Suppressor macrophage treated with lipopolysaccharide for 1 hour (primary cell): ENCODE measurements around the gene FMR1.

Experiments
- DNase-seq, 3 donors: peaks; one replicate each; pipeline ENCODE4 v3.0.0-alpha.2; 2020 to 2022

The FMR1 gene

GRCh38 chrX:147911192-147912022 is at the start of gene FMR1:
FMR1 (plus strand) TSS chrX:147911919; CDS start chrX:147912180, 261 bp downstream.
- DNase-seq: peak; percentile 96 to 97 (median 97)

GRCh38 chrX:147875866-147876596 is 35.7 kb upstream of the FMR1 start:
- DNase-seq: peak in 1 of 3 donors; percentile 2

GRCh38 chrX:147876849-147877646 is 34.7 kb upstream of the FMR1 start:
- DNase-seq: no peak

- no peak for DNase-seq
Observed at GRCh38 chrX:147877726-147878125, 34.0 kb upstream of the FMR1 start.

- no peak for DNase-seq
Observed at GRCh38 chrX:147884958-147885357, 26.8 kb upstream of the FMR1 start.

GRCh38 chrX:147890756-147891155 is 21.0 kb upstream of the FMR1 start:
- DNase-seq: no peak

- DNase-seq: no peak
Observed at GRCh38 chrX:147891896-147892295, 19.8 kb upstream of the FMR1 start.

- DNase-seq: no peak
Observed at GRCh38 chrX:147893741-147894140, 18.0 kb upstream of the FMR1 start.

GRCh38 chrX:147894366-147894963 is 17.3 kb upstream of the FMR1 start:
- DNase-seq: no peak

GRCh38 chrX:147897117-147897516 is 14.6 kb upstream of the FMR1 start:
- no peak for DNase-seq

GRCh38 chrX:147898951-147899350 is 12.8 kb upstream of the FMR1 start:
- DNase-seq: no peak

- no peak for DNase-seq
Observed at GRCh38 chrX:147899379-147900114, 12.2 kb upstream of the FMR1 start.

- no peak for DNase-seq
Observed at GRCh38 chrX:147900349-147900748, 11.4 kb upstream of the FMR1 start.

- no peak for DNase-seq
Observed at GRCh38 chrX:147901461-147902126, 10.1 kb upstream of the FMR1 start.

GRCh38 chrX:147902270-147902669 is 9.4 kb upstream of the FMR1 start:
- no peak for DNase-seq

GRCh38 chrX:147908106-147908505 is 3.6 kb upstream of the FMR1 start:
- no peak for DNase-seq

GRCh38 chrX:147910607-147911006 is 1.1 kb upstream of the FMR1 start:
- no peak for DNase-seq

- peak; percentile 39 to 47 (median 42) for DNase-seq
Observed at GRCh38 chrX:147912093-147912801, 528 bp downstream of the FMR1 start.

- no peak for DNase-seq
Observed at GRCh38 chrX:147913570-147913969, 1.9 kb downstream of the FMR1 start.

GRCh38 chrX:147914591-147914990 is 2.9 kb downstream of the FMR1 start:
- DNase-seq: no peak
